Epithelial cell of alveolus of lung (primary cell): ENCODE results near the gene GOSR2. TPM values are rescaled to one million over a fixed set of nuclear protein-coding genes. Genes with fewer than 3 reads are reported as not detected.

Source experiments
- total RNA-seq: library from RNA; depleted of rRNA; stranded (reverse); fragments of >200 nt; gene quantifications from 2 replicates; pipeline ENCODE4 v1.2.1, GENCODE V29; 2015

GOSR2 gene
- total RNA-seq = 24.0 and 32.5 TPM in 2 replicates

GRCh38 chr17:46922804-46923635 is at the start of gene GOSR2:
GOSR2 (plus strand) TSS chr17:46923160; CDS start chr17:46923193, 33 bp downstream.

DNA sequence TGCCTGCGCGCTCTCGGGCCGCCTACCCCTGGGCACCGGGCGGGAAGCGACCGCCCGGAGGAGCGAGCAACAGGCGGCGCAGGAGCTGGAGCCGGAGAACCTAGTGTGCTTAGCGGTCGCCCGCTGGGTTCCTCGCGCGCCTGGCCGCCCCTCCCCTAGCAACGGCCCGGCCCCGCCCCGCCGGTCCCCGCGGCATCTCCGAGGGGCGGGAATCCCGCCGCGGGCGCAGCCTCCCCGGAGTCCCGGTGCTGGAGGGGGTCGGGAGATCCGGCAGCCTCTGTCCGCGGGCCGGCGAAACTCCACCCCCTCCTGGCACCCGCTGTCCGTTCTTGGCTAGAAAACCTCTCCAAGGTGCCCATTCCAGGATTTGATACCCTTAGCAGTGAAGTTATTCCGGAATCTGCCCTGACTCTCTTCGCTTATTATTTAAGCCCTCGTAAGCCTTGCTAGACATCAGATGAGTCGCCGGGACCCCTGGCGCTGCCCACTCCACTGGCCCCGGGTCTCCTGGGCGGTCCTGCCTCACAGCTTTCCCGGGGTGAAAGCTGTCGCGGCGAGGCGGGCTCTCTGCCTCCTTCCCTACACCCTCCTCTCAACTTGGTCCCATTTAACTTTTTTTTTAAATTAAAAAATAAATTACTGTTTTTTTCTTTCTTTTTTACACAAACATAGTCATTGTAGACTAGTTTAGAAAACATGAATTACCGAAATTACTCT is 56.3 kb downstream of the GOSR2 start, which contains the start of gene RPRML:
Gene RPRML, minus strand, starts transcription at position 107 of the 717 bp plus-strand sequence. CDS start 246 bp downstream, outside the sequence.

Other genes starting within 250 kb of the GOSR2 start
- 0.32 and 0.65 TPM in 2 replicates for gene WNT3, start 104.5 kb upstream of the GOSR2 start, total RNA-seq
- not detected in 2 replicates for gene WNT9B, start 71.6 kb upstream of the GOSR2 start, total RNA-seq
- 0.52 TPM in 1 of 2 replicates, not detected in the other for gene RPRML, start 56.1 kb downstream of the GOSR2 start, total RNA-seq